GM19397 (cell line): ENCODE measurements around the gene GREB1.
A peak's percentile ranks its signal among the peaks of the same experiment; 100 is the strongest.

Experiments
- ATAC-seq: cut with Tn5 transposase; IDR thresholded peaks from one replicate; pipeline ENCODE4 v1.9.1; 2021; ENCODE audit warnings: mild to moderate bottlenecking, moderate library complexity; ENCODE audit not compliant: unreplicated experiment

GREB1 gene

GRCh38 chr2:11677136-11678055 lies 143.6 kb downstream of the GREB1 start:
- ATAC-seq, result no peak

DNA sequence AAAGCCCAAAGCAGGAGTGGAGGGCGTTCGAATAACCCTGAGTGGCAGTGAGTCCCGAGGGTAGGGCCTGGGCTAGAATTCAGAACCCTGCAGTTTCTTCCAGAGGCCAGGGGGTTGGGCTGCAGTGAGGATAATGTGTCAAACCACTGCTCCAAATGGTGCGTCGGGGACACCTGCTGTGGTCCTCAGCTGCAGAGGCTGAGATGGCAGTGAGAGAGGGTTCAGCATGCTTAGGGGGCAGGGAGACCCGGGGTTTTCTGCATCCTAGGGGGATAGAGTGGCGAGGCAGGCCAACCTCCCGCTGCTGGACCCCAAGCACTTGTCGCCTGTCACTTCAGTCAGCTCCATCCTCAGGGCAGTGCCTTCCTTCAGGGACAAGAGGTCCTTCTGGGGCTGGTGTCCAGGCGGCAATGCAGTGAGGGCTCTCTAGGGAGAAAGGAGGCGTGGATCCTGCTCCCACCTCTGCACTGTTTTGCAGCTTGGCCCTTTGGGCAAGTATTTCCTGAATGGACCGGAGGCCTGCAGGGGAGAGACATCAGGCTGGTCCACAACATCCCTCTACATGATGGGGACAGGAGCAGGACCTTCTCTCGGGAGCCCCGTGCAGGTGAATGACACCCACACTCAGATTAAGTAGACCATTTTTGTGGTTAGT lies 144.6 kb downstream of the GREB1 start:
- no peak for ATAC-seq

- ATAC-seq, result no peak
Measured at GRCh38 chr2:11679016-11679415, 145.2 kb downstream of the GREB1 start.

DNA sequence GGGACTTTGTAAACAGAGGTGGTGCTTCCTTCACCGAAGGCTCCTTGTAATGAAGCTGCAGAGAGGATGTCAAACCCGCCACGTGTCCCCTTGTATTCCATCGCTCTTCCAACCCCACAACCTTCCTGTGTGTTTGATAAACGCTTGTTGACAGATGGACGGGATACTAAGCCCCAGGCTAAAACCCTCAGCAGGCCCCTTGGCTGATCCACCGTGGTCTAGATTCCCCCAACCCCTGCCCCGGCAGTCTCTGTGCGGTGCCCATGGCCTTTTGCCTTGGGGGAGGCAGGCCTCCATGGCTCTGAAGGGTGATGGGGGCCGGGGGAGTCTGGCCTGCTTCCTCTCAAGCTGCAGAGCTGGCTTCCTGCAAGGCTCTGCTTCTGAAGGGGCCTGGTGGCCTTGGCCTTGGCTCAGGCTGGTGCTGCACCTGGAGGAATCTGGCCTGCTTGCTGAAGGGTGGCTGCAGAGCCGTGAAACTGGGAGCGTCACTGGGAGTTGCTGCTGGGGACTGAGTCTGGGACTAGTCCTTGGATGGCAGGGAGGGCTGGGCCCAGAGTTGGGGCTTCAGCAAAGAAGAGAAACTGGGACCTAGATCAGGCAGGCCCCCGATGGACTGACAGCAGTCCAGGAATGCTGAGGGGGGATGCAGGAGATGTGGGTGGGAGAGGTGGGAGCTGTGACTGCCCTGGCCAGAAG lies 145.8 kb downstream of the GREB1 start:
- ATAC-seq, result no peak

DNA sequence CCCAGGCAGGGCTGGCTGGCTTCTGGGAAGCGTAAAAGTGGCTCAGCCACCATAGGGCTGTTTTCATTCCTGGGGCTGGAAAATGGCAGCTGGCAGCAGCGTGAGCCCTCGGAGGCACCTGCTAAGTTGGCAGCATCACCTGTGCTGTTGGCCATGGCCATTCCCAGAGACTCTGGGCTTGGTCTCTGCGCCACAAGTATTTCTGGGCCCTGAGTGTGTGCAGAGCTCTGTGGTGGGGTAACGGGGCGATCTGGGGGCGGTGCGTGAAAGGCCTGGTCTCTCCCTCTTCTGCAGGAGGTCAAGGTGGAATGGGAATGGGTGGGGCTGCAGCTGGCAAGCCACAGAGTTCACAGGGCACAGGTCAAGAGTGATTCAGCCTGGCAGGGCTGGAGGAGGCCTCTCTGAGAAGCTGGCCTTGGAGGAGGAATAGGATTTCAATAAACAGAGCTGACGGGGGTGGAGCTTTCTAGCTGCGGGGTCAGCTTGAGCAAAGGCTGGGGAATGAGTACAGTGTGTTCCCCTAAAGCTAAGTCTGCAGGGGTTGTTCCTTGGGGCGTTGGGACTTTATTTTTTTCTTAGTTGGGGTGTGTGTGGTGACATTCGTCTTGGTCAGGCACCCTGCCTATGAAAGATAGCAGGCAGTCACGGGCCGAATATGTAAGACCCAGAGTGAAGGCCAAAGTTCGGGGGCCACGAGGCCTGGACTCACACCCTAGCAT lies 146.5 kb downstream of the GREB1 start:
- no peak for ATAC-seq

DNA sequence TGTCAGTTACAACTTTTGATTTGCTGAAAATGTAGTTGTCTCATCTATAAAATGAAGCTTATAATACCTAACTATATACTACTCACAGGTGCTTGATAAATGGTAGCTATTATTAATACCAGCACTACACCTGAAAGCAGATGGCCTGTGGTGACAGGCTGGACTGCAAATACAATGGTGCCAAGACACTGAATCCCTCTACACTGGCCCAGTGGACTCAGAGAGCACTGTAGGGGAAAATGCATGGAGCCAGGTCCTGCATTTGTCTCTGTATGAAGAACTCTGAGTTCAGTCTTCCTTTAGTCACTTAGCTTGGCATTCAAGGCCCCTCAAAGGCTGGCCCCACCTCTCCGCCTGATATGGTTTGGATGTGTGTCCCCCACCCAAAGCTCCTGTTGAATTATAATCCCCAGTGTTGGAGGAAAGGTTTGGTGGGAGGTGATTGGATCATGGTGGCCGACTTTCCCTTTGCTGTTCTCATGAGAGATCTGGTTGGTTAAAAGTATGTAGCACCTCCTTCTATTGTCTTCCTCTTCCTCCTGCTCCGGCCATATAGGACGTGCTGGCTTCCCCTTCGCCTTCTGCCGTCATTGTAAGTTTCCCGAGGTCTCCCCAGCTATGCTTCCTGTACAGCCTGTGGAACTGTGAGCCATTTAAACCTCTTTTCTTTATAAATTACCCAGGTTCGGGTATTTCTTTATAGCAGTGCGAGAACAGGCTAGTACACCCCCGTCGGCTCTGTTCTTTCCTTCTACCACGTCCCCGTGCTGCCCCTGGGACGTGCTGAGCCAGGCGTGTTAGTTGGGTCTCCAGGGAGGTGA lies 147.3 kb downstream of the GREB1 start:
- ATAC-seq, result no peak

DNA sequence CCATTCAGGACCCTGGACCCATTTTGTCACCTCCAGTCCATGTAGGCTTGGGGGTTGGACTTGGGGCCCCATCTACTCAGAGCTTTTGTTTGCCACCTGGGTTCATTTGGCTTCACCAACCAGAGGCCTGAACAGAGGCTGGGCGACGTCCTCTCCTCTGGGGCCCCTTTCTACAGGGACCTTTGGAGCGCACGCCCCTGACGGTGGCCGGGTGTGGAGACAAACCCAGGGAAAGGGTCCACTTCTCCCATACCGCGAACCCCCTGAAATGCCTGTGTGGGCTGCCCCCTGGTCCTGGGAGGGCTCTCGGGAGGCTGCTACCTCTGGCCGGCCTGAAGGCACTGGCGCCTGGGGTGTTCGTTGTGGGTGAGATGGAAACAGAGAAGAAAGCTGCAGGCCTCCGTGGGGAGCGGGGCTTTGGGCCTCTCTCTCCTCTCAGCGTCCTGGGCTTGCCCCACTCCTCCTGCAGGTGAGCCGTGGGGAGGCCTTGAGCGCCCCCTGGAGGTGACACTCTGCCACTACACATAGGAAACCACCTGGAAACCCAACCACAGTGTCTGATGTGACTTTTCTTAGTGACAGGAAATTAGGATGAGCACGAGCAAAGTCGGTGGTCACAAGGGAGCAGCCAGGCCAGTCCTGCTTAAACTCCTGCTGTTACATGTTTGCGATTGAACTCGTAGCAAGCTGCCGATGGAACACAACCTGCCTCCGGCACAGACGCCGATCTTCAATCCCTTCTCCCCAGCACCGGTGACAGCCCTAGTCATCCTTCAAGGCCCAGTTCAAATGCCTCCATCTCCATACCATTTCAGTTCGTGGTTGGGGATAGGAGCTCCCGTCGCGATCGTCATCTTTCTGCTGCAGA lies 148.1 kb downstream of the GREB1 start:
- ATAC-seq, result no peak

GRCh38 chr2:11682590-11682915 lies 148.7 kb downstream of the GREB1 start:
- ATAC-seq, result no peak

GRCh38 chr2:11683476-11683875 lies 149.6 kb downstream of the GREB1 start:
- ATAC-seq, result no peak

DNA sequence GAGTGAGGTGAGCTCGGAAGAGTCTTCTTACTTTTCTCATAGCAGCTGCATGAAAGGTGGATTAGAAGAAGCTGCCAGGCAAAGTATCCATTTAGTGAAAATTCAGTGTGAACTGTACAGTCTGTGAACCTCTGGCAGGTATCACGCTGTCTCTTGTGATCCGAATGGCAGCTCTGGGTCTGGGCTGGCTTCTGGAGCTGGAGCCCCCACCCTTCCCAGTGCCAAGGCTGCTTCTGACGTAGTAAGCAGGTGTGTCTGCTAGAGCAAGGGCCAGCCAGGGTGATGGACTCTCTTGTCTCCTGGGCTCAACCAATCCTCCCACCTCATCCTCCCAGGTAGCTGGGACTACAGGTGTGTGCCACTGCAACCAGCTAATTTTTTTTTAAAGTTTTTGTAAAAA lies 150.1 kb downstream of the GREB1 start:
- ATAC-seq, result no peak

- ATAC-seq, result no peak
Measured at GRCh38 chr2:11684894-11685460, 151.1 kb downstream of the GREB1 start.

- ATAC-seq, result no peak
Measured at GRCh38 chr2:11685906-11686470, 152.1 kb downstream of the GREB1 start.

DNA sequence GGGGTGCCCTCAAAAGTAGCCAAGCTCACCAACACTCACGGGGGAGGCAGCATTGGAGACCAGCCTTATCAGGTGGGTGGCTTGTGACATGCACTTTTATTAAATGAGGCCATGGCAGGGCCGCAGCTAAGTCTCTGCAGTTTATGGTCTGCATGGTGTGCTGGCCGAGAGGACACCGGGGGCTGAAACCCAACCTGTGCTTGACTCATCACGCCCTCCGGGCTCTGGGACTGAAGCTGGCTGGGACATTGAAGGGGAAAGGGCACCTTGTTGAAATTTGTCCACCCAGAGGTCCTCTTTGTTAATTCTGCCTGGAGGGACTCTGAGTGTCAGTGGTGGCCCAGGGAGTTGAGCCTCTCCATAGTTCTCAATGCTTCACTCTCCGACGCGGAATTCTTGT lies 153.9 kb downstream of the GREB1 start:
- ATAC-seq, result no peak

GRCh38 chr2:11688222-11689069 lies 154.6 kb downstream of the GREB1 start:
- peak; percentile 61 for ATAC-seq

DNA sequence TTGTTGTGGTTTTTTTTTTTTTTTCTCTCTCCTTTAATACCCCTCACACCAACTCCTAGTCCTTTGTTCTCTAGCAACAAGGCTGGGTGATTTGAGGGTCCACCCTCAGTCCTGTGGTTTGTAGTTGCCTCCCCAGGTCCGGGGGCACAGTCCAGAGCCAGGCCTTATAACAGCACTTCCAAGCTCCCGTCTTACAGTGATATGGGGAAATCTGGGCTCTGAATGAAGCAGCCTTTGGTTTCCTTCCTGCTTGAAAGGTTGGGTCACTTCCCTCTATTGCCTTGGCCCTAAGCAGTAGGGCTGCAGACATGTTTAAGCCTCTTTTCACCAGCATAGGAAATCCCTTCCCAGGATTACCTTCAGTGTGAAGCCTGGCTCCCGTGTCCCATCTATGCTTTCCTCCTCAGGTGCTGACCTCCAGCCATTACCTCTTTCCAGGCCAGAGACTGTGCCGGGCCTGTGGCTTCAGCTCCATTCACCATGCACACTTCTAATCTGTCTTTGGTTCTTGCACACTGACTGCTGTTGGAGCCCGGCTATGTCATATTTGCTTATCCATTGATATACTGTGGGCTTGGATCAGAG lies 157.3 kb downstream of the GREB1 start:
- no peak for ATAC-seq
